HG02798 (cell line): ENCODE measurements around the gene TYW1B.
"Not testable (repeated sequence)": the region's sequence is repeated elsewhere in the genome, so short reads cannot be mapped to it uniquely, and the experiment has no call there.

Experiments
- ATAC-seq: cut with Tn5 transposase; IDR thresholded peaks from one replicate; pipeline ENCODE4 v1.9.1; 2021; ENCODE audit warnings: mild to moderate bottlenecking; ENCODE audit not compliant: unreplicated experiment, poor library complexity

TYW1B gene

GRCh38 chr7:72766994-72767393 is 61.0 kb downstream of the TYW1B start:
- ATAC-seq: not testable (repeated sequence)

DNA sequence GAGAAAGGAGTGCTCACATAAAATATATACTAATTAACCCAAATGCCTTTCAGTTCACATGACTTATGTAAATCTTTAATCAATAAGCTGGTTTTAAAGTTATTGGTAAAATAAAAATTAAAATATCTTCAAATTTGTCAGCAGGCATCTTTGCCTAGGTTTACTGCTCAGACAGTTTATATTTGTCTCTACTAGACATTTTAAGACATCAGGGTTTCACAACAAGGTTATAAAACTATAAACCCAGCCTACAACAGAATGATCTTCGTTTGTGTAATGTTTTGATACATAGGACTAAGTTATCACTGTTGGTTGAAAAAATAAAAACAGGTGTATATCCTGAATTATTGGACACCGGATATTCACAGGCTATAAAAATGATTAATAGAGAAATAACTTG is 67.4 kb downstream of the TYW1B start:
- no peak for ATAC-seq

DNA sequence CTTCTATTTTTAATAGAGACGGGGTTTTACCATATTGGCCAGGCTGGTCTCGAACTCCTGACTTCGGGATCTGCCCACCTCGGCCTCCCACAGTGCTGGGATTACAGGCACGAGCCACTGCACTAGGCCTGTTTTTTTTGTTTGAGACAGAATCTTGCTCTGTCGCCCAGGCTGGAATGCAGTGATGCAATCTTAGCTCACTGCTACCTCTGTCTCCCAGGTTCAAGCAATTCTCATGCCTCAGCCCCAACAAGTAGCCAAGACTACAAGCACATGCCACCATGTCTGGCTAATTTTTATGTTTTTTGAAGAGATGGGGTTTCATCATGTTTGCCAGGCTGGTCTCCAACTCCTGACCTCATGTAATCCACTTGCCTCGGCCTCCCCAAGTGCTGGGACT is 73.7 kb downstream of the TYW1B start:
- ATAC-seq: no peak

DNA sequence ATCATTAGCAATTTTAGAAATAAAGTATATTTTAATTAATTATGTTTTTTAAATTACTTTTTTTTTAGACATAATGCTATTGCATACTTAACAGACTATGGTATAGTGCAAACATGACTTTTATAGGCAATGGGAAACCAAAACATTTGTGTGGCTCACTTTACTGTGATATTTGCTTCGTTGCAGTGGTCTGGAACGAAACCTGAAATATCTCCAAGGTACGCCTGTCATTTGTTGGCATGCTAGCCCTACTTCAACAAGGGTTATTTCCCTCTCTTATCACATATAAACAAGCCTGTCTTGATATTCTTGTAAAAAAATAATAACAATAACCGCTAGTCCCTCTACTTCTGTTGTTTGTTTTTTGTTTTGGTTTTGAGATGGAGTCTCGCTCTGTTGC is 74.2 kb downstream of the TYW1B start:
- ATAC-seq: no peak

DNA sequence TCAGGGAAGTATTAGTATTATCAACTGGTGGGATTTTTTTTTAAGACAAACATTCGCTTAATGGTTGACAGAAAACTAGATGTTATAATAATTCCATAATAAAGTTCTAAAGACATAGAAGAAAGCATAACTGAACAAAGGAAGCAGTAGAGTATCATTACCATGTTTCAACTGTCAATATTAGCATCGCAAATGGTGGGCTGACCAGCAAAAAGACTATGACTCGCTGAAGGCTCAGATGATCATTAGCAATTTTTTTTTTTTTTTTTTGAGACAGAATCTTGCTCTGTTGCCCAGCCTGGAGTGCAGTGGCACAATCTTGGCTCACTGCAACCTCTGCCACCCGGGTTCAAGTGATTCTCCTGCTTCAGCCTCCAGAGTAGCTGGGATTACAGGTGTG is 74.8 kb downstream of the TYW1B start:
- ATAC-seq: not testable (repeated sequence)

DNA sequence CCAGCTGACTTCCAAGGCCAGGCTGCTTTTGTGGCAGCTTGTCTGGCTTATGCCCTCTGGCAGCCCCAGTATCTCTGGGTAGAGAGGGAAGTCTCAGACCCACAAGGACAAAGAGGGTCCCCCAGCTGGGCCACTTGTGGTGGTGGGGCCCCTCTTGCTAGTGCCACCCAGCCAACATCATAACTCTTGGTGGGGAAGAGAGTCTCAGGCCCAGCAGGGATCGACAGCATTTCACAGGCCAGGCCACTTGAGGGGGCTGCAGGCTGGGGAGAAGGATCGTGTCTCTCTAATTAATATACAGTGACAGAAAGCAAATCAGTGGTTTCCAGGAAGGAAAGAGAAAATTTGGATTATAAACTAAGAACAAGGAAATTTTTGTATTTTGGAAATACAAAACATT is 76.0 kb downstream of the TYW1B start:
- ATAC-seq: no peak

- ATAC-seq: no peak
Observed at GRCh38 chr7:72751378-72751777, 76.6 kb downstream of the TYW1B start.

DNA sequence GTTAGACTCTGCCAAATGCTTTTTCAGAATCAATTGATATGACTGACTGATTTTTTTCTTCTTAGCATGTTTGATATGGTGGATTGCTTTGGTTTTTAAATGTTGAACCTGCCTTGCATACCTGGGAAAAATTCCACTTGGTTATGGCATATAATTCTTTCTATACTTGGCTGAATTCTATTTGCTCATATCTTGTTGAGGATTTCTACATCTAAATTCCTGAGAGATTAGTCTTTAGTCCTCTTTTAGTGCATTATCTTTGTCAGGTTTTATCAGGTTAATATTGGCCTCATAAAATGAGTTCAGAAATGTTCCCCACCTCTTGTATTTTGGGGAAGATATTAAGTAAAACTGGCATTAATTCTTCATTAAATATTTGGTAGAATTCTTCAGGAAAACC is 79.4 kb downstream of the TYW1B start:
- not testable (repeated sequence) for ATAC-seq

GRCh38 chr7:72744244-72744926 is 83.6 kb downstream of the TYW1B start:
- peak; percentile 55 for ATAC-seq

- ATAC-seq: not testable (repeated sequence)
Observed at GRCh38 chr7:72743801-72744200, 84.2 kb downstream of the TYW1B start.

DNA sequence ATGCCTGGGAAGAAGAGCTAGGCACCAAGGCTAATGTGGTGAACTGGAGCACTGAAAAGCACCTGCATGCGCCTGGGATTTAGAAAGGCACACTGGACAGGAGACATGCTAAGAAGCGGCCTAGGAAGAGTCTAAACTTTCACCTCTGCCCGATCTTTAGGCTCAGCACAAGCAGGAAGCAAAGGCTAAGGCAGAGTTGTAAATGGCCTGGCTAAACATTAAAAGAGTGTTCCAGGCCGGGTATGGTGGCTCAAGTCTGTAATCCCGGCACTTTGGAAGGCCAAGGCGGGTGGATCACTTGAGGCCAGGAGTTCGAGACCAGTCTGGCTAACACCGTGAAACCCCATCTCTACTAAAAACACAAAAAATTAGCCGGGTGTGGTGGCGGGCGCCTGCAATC is 88.3 kb downstream of the TYW1B start:
- not testable (repeated sequence) for ATAC-seq

DNA sequence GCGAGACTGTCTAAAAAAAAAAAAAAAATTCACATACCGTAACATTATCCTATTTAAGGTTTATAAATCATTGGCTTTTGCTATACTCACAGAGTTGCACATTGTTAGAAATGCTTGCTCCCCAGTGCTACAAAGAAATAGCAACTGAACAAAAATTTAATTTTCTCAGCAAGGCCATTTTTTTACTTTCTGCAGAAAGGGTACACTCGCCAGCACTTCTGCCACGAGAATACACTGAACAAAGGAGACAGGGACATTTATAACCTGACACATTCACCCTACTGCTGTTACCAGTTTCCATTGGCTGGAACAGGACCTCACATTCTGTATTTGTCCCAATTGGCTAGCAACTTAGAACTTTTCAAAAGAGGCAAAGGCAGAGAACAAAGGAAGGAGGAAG is 92.1 kb downstream of the TYW1B start:
- ATAC-seq: not testable (repeated sequence)

DNA sequence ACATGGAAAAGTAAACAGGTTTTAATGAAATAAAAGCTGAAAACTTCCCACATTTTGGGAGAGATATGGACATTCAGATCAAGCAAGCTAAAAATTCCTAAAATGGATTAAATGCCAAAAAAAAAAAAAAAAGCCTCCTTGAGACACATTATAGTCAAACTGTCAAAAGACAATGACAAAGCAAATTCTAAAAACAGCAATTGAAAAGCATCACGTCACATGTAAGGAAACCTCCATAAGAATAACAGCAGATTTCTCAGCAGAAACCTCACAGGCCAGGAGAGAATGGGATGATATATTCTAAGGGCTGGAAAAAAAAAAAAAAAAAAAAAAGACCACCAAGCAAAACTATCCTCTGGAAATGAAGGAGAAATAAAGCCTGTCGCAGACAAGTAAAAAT is 97.2 kb downstream of the TYW1B start:
- ATAC-seq: not testable (repeated sequence)

GRCh38 chr7:72730384-72730783 is 97.6 kb downstream of the TYW1B start:
- not testable (repeated sequence) for ATAC-seq

DNA sequence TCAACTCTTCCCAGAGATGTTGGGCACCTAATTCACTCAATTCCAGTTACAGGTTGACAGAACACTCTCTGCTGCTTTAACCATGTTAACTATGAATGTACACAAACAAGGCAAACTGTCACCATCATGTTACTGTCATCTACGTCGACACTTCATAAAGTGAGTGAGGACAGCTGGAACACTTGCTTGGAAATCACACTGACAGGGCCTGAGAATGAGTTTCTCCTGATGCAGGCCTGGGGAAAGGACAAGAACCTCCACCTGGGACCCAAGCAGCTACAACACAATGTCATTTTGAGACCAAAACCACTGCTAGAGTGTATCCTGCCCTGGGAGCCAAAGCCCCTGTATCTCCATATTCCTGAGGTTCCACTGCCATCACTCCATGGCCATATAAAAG is 98.9 kb downstream of the TYW1B start:
- ATAC-seq: not testable (repeated sequence)

- ATAC-seq: not testable (repeated sequence)
Observed at GRCh38 chr7:72722694-72723093, 105.3 kb downstream of the TYW1B start.

DNA sequence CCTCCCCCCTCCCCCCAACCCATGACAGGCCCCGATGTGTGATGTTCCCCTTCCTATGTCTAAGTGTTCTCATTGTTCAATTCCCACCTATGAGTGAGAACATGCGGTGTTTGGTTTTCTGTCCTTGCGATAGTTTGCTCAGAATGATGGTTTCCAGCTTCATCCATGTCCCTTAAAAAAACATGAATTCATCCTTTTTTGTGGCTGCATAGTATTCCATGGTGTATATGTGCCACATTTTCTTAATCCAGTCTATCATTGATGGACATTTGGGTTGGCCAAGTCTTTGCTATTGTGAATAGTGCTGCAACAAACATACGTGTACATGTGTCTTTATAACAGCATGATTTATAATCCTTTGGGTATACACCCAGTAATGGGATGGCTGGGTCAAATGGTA is 107.1 kb downstream of the TYW1B start:
- not testable (repeated sequence) for ATAC-seq

- ATAC-seq: not testable (repeated sequence)
Observed at GRCh38 chr7:72717252-72717774, 110.7 kb downstream of the TYW1B start.

GRCh38 chr7:72711927-72712326 is 116.1 kb downstream of the TYW1B start:
- not testable (repeated sequence) for ATAC-seq

- no peak for ATAC-seq
Observed at GRCh38 chr7:72710983-72711382, 117.0 kb downstream of the TYW1B start.

GRCh38 chr7:72709909-72710308 is 118.1 kb downstream of the TYW1B start:
- no peak for ATAC-seq

DNA sequence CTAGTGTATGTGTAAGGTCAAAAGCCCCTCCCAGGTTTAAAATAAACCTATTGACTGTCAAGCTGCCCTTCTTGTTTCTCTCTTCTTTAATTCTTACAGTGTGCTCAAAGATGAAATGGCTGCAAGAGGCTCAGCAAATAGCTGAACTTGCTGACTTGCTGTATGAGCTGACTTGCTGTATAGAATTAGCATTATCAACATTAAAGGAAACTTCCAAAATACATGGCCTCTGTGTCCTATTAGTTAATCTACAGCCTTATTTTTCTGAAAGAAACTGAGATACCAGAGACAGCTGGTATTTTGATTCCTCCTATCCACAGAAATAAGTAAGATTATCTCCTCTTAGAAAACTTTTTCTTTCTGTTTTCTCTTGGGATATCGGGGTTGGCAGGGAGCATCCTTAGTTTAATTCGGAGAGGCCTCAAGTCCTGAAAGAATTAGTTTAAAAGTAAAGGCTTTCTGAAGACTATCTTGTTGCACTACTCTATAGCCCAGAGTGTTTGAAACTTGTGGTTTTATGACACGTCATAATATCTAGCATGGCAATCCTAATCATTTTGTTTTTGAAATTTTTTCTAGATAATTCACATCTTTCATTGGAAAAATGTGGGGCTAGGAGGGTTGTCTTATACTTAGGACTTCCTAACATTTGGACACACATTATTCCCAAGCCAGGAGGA is 119.5 kb downstream of the TYW1B start:
- ATAC-seq: not testable (repeated sequence)
